HEK293 (cell line): ENCODE data around the gene BCL6B.

Experiments
- CTCF ChIA-PET: fragments of 350-600 bp; formaldehyde crosslinking; extraction: SDS; loops from one replicate; lab custom pipeline; 2021; ENCODE audit warnings: antibody characterized with exemption; lab: Yijun Ruan, JAX
- POLR2A ChIA-PET: fragments of 300-600 bp; formaldehyde crosslinking; extraction: SDS; loops from one replicate; lab custom pipeline; 2020; ENCODE audit warnings: antibody characterized with exemption, inconsistent platforms; lab: Yijun Ruan, JAX
- H3K27ac ChIP-seq: fragments of 200-500 bp; sonication (Bioruptor generic); 2 replicates; pipeline ENCODE4 v1.5.1; 2014; ENCODE audit warnings: low read depth, low read length, control low read depth, inconsistent platforms; ENCODE audit errors: extremely low read depth
- H3K36me3 ChIP-seq, 2 experiments: fragments of 200-500 bp in 1 of 2; sonication (Bioruptor generic) in 1 of 2; 1 replicate in 1 of 2; 2 replicates in 1 of 2; pipeline ENCODE4 v1.5.1; 2014 to 2017; ENCODE audit warnings: inconsistent platforms in 2 of 2, low read length in 2 of 2; ENCODE audit not compliant: control insufficient read depth in 2 of 2, insufficient read depth in 1 of 2
- H3K4me1 ChIP-seq: fragments of 200-500 bp; sonication (Bioruptor generic); 2 replicates; pipeline ENCODE4 v1.5.1; 2014; ENCODE audit warnings: mild to moderate bottlenecking, low read length, inconsistent platforms; ENCODE audit not compliant: control insufficient read depth, insufficient read depth
- H3K4me3 ChIP-seq: 2 replicates; pipeline ENCODE4 v1.5.1; 2011; ENCODE audit warnings: low read depth, mild to moderate bottlenecking, control low read depth, low read length, moderate library complexity
- H3K9me3 ChIP-seq: fragments of 200-500 bp; sonication (Bioruptor generic); 2 replicates; pipeline ENCODE4 v1.5.1; 2014; ENCODE audit warnings: low read depth, low read length, inconsistent platforms; ENCODE audit not compliant: control insufficient read depth, insufficient read depth
- GLI4 ChIP-seq: fragments of 450-650 bp; formaldehyde crosslinking; IDR thresholded peaks from 2 replicates; pipeline ENCODE4 v1.5.1; 2016; ENCODE audit warnings: missing biosample characterization, missing genetic modification characterization
- HOXC10 ChIP-seq: sonication (generic); formaldehyde crosslinking; IDR thresholded peaks from 2 replicates; pipeline ENCODE4 v1.8.1; 2023; ENCODE audit warnings: mild to moderate bottlenecking, missing genetic modification reagents
- PRDM1 ChIP-seq: fragments of 450-650 bp; formaldehyde crosslinking; IDR thresholded peaks from 2 replicates; pipeline ENCODE4; 2016; ENCODE audit warnings: missing biosample characterization, missing genetic modification characterization
- REST ChIP-seq: fragments of 450-650 bp; formaldehyde crosslinking; IDR thresholded peaks from 2 replicates; pipeline ENCODE4 v1.5.1; 2016; ENCODE audit warnings: missing biosample characterization, missing genetic modification characterization
- ZNF175 ChIP-seq: fragments of 450-650 bp; formaldehyde crosslinking; IDR thresholded peaks from 2 replicates; pipeline ENCODE4 v1.5.1; 2016; ENCODE audit warnings: missing biosample characterization, missing genetic modification characterization
- ZNF184 ChIP-seq: fragments of 450-650 bp; IDR thresholded peaks from 2 replicates; pipeline ENCODE4 v1.5.1; 2018; ENCODE audit warnings: missing biosample characterization, mild to moderate bottlenecking, missing genetic modification characterization
- ZNF362 ChIP-seq: fragments of 450-650 bp; formaldehyde crosslinking; IDR thresholded peaks from 2 replicates; pipeline ENCODE4 v1.5.1; 2016; ENCODE audit warnings: missing biosample characterization, missing genetic modification characterization
- ZNF404 ChIP-seq: fragments of 450-650 bp; formaldehyde crosslinking; IDR thresholded peaks from 2 replicates; pipeline ENCODE4 v1.5.1; 2017; ENCODE audit warnings: missing biosample characterization, missing genetic modification characterization
- ZNF48 ChIP-seq: fragments of 450-650 bp; formaldehyde crosslinking; IDR thresholded peaks from 2 replicates; pipeline ENCODE4 v1.5.1; 2016; ENCODE audit warnings: missing biosample characterization, missing genetic modification characterization
- ZNF514 ChIP-seq: fragments of 450-650 bp; formaldehyde crosslinking; IDR thresholded peaks from 2 replicates; pipeline ENCODE4 v1.5.1; 2016; ENCODE audit warnings: missing biosample characterization, missing genetic modification characterization
- TF ChIP-seq, protein P1 (sequence below): fragments of 450-650 bp; formaldehyde crosslinking; IDR thresholded peaks from 2 replicates; pipeline ENCODE4 v1.5.1; 2016; ENCODE audit warnings: missing biosample characterization, missing genetic modification characterization
- TF ChIP-seq, protein P2 (sequence below): fragments of 450-650 bp; formaldehyde crosslinking; IDR thresholded peaks from 2 replicates; pipeline ENCODE4 v1.5.1; 2016; ENCODE audit warnings: missing biosample characterization, missing genetic modification characterization
- TF ChIP-seq, protein P3 (sequence below): fragments of 450-650 bp; formaldehyde crosslinking; IDR thresholded peaks from 2 replicates; pipeline ENCODE4 v1.5.1; 2017; ENCODE audit warnings: missing biosample characterization, missing genetic modification characterization

BCL6B gene

DNA sequence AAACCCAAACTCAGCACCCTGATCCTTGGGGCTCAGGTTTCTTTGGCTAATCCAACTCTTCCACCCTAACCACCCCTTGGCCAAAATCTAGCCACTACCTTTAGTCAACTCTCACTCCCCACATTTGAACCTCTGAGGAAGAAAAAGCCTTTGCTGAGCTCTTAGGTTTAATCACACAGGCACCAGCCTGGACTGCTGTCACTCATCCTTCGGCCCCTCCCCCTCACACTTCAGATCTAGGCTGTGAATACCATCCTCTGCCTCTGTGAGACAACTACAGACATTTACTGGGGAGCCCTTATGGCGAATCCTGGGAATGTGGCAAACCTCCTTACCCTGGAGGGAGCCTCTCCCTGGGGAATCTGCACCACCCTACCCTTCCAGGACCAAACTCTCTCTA, 15.7 kb upstream of the BCL6B start:
- CTCF ChIA-PET = interaction anchor here (2.3 to 8.7 kb wide), 5 partner anchors 14 to 340 kb away, joined by 12 to 169 read pairs (median 58); partner anchors contain the start of gene BCL6B
- Histone ChIP-seq H3K36me3 (peaks cover 4 to 29% of the 10 kb centered on the region in 2 experiments), H3K4me1 (peaks cover 7% of the 10 kb centered on the region; the same call in 1 of the 2 replicates), H3K9me3 (no peaks in the 10 kb centered on the region), H3K27ac (no peak overlapping the region), H3K4me3 (no peak overlapping the region)
- TF ChIP-seq ZNF404 (tag by site-specific recombination) = no peak
- TF ChIP-seq, protein P1, sequence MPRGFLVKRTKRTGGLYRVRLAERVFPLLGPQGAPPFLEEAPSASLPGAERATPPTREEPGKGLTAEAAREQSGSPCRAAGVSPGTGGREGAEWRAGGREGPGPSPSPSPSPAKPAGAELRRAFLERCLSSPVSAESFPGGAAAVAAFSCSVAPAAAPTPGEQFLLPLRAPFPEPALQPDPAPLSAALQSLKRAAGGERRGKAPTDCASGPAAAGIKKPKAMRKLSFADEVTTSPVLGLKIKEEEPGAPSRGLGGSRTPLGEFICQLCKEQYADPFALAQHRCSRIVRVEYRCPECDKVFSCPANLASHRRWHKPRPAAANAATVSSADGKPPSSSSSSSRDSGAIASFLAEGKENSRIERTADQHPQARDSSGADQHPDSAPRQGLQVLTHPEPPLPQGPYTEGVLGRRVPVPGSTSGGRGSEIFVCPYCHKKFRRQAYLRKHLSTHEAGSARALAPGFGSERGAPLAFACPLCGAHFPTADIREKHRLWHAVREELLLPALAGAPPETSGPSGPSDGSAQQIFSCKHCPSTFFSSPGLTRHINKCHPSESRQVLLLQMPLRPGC = no peak
- POLR2A ChIA-PET = interaction anchor here (0.8 kb wide), 1 partner anchor 96 kb away, joined by 7 read pairs; no protein-coding TSS in a partner anchor

DNA sequence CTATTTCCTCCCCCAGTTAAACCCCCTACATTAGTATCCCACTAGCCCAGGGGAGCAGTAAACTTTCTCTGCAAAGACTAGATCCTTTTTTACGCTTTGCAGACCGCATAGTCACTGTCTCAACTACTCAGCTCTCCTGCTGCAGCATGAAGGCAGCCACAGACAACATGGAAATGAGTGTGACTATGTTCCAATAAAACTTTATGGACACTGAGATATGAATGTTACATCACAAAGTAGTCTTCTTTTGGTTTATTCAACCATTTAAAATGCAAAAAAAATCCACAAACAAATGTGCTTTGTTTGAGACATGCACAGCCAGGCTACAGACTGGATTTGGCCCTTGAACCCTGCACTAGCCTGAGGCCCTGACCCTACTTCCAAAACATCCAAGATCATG, 12.3 kb upstream of the BCL6B start:
- Histone ChIP-seq H3K4me1 (peaks cover 10% of the 10 kb centered on the region; the same call in 1 of the 2 replicates), H3K4me3 (no peak overlapping the region), H3K36me3 (peaks cover 0 to 22% of the 10 kb centered on the region in 2 experiments; a peak in 2 of 3 replicates), H3K27ac (no peak overlapping the region), H3K9me3 (no peaks in the 10 kb centered on the region)
- POLR2A ChIA-PET = interaction anchor here (0.6 kb wide), 1 partner anchor 23 kb away, joined by 4 read pairs; no protein-coding TSS in a partner anchor
- CTCF ChIA-PET = interaction anchor here (0.6 to 1.1 kb wide), 3 partner anchors 126 to 269 kb away, joined by 3 to 4 read pairs (median 3); no protein-coding TSS in a partner anchor
- TF ChIP-seq ZNF514 (tag by site-specific recombination) = no peak
- TF ChIP-seq ZNF362 = no peak
- no peak for TF ChIP-seq HOXC10
- TF ChIP-seq REST (tag by site-specific recombination) = no peak
- no peak for TF ChIP-seq ZNF184 (tag by site-specific recombination)
- TF ChIP-seq, protein P2, sequence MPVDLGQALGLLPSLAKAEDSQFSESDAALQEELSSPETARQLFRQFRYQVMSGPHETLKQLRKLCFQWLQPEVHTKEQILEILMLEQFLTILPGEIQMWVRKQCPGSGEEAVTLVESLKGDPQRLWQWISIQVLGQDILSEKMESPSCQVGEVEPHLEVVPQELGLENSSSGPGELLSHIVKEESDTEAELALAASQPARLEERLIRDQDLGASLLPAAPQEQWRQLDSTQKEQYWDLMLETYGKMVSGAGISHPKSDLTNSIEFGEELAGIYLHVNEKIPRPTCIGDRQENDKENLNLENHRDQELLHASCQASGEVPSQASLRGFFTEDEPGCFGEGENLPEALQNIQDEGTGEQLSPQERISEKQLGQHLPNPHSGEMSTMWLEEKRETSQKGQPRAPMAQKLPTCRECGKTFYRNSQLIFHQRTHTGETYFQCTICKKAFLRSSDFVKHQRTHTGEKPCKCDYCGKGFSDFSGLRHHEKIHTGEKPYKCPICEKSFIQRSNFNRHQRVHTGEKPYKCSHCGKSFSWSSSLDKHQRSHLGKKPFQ (tag by site-specific recombination) = no peak
- TF ChIP-seq, protein P3, sequence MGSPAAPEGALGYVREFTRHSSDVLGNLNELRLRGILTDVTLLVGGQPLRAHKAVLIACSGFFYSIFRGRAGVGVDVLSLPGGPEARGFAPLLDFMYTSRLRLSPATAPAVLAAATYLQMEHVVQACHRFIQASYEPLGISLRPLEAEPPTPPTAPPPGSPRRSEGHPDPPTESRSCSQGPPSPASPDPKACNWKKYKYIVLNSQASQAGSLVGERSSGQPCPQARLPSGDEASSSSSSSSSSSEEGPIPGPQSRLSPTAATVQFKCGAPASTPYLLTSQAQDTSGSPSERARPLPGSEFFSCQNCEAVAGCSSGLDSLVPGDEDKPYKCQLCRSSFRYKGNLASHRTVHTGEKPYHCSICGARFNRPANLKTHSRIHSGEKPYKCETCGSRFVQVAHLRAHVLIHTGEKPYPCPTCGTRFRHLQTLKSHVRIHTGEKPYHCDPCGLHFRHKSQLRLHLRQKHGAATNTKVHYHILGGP (tag by site-specific recombination) = no peak
- no peak for TF ChIP-seq PRDM1 (tag by site-specific recombination)
- no peak for TF ChIP-seq GLI4
- no peak for TF ChIP-seq ZNF175
- no peak for TF ChIP-seq ZNF48 (tag by site-specific recombination)
